DND-41 (cell line): Measurements from ENCODE around the gene BNIP2.

ENCODE experiments used
- ATAC-seq: fragments of 200-7000 bp; cut with Tn5 transposase; 3 replicates; pipeline ENCODE4 v1.9.1; 2021; ENCODE audit warnings: low read depth; ENCODE audit not compliant: insufficient read depth
- DNase-seq: peaks from one replicate; pipeline ENCODE4 v3.0.0-alpha.2; 2020
- H2AFZ ChIP-seq: 2 replicates; pipeline ENCODE4 v1.6.0; 2012; ENCODE audit warnings: low read depth, low read length
- H3K27ac ChIP-seq: 2 replicates; pipeline ENCODE4 v1.5.1; 2012; ENCODE audit warnings: low read length, inconsistent platforms
- H3K27me3 ChIP-seq: fragments of 200-600 bp; sonication (generic); 2 replicates; pipeline ENCODE4 v1.6.0; 2012; ENCODE audit warnings: low read length, mild to moderate bottlenecking, inconsistent platforms; ENCODE audit not compliant: insufficient read depth, poor library complexity
- H3K36me3 ChIP-seq: 2 replicates; pipeline ENCODE4 v1.5.1; 2012; ENCODE audit warnings: low read length, inconsistent platforms; ENCODE audit not compliant: insufficient read depth
- H3K4me1 ChIP-seq: 2 replicates; pipeline ENCODE4 v1.5.1; 2012; ENCODE audit warnings: mild to moderate bottlenecking, low read length; ENCODE audit not compliant: insufficient read depth
- H3K4me2 ChIP-seq: 2 replicates; pipeline ENCODE4 v1.6.0; 2012; ENCODE audit warnings: mild to moderate bottlenecking, moderate library complexity, low read length, inconsistent platforms; ENCODE audit not compliant: insufficient read depth
- H3K4me3 ChIP-seq, 2 experiments: fragments of 200-600 bp in 1 of 2; shearing (Covaris generic) in 1 of 2; 2 replicates each; pipeline ENCODE4 v1.5.1; 2012 to 2016; ENCODE audit warnings: inconsistent platforms in 2 of 2, low read length in 2 of 2, mild to moderate bottlenecking in 2 of 2, low read depth in 1 of 2, moderate library complexity in 1 of 2
- H3K79me2 ChIP-seq: 2 replicates; pipeline ENCODE4 v1.6.0; 2012; ENCODE audit warnings: low read length, inconsistent platforms; ENCODE audit not compliant: insufficient read depth
- H3K9ac ChIP-seq: 2 replicates; pipeline ENCODE4 v1.6.0; 2012; ENCODE audit warnings: low read depth, mild to moderate bottlenecking, inconsistent platforms, low read length, moderate library complexity
- H3K9me3 ChIP-seq: 2 replicates; pipeline ENCODE4 v1.5.1; 2012; ENCODE audit warnings: low read length, moderate library complexity, mild to moderate bottlenecking, inconsistent platforms; ENCODE audit not compliant: insufficient read depth, severe bottlenecking
- H4K20me1 ChIP-seq: 2 replicates; pipeline ENCODE4 v1.6.0; 2012; ENCODE audit warnings: low read length; ENCODE audit not compliant: insufficient read depth
- EZH2 ChIP-seq: IDR thresholded peaks from 3 replicates; pipeline ENCODE4 v1.6.1; 2012; ENCODE audit warnings: borderline replicate concordance, low read depth, mild to moderate bottlenecking, moderate library complexity, low read length, inconsistent platforms; ENCODE audit not compliant: severe bottlenecking
- TF ChIP-seq, protein P1 (sequence below): IDR thresholded peaks from 2 replicates; pipeline ENCODE4 v1.5.1; 2012; ENCODE audit warnings: borderline replicate concordance, low read length, moderate library complexity, mild to moderate bottlenecking; ENCODE audit not compliant: poor library complexity, severe bottlenecking; ENCODE audit errors: extremely low read depth

BNIP2 gene

DNA sequence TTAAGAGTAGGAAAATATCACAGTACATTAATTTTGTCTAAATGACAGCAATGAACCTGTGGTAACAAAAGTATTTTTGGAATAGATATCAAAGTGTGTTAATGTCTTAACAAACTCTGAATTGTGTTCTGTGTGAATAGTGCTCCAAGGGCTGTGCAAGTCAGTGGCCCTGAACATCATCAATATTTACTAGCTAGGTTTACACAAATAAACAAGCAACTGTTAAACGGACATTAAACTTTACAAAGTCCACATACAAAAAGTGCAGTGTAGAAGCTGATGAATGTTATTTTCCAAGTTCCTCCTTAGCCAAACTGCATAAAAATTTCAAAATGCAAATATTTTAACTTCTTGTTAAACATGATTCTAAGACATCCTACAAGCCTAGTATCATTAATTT, 29.8 kb downstream of the BNIP2 start:
- TF ChIP-seq EZH2 = no peak
- TF ChIP-seq, protein P1, sequence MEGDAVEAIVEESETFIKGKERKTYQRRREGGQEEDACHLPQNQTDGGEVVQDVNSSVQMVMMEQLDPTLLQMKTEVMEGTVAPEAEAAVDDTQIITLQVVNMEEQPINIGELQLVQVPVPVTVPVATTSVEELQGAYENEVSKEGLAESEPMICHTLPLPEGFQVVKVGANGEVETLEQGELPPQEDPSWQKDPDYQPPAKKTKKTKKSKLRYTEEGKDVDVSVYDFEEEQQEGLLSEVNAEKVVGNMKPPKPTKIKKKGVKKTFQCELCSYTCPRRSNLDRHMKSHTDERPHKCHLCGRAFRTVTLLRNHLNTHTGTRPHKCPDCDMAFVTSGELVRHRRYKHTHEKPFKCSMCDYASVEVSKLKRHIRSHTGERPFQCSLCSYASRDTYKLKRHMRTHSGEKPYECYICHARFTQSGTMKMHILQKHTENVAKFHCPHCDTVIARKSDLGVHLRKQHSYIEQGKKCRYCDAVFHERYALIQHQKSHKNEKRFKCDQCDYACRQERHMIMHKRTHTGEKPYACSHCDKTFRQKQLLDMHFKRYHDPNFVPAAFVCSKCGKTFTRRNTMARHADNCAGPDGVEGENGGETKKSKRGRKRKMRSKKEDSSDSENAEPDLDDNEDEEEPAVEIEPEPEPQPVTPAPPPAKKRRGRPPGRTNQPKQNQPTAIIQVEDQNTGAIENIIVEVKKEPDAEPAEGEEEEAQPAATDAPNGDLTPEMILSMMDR = no peak
- ATAC-seq (no peak), DNase-seq (no peak)
- peaks cover 30% of the 10 kb centered on the region for H3K79me2 ChIP-seq
- H4K20me1 ChIP-seq = peaks cover 9% of the 10 kb centered on the region; the same call in 1 of the 2 replicates
- no peak overlapping the region for H3K9ac ChIP-seq
- H3K4me3 ChIP-seq = no peak overlapping the region
- peaks cover 38% of the 10 kb centered on the region for H3K36me3 ChIP-seq
- H3K27me3 ChIP-seq = no peaks in the 10 kb centered on the region
- H3K27ac ChIP-seq = no peak overlapping the region
- no peak overlapping the region for H3K4me2 ChIP-seq
- H3K9me3 ChIP-seq = no peaks in the 10 kb centered on the region
- peaks cover 29% of the 10 kb centered on the region for H3K4me1 ChIP-seq
- H2AFZ ChIP-seq = no peak overlapping the region

DNA sequence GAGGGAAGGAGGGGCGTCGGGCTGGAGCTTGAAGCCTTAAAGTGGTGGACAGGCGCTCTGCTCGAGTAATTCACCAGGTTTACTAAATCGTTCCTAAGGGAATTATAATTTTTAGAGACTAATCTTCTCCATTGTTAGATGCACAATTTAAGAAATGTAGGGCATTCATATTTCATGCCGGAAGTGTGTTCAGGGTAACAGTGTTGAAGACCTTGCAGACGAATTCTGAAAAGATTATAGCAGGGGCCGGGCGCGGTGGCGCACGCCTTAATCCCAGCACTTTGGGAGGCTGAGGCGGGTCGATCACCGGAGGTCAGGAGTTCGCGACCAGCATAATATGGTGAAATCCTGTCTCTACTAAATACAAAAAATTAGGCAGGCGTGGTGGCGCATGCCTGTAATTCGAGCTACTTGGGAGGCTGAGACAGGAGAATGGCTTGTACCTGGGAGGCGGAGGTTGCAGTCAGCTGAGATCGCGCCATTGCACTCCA, 31.4 kb downstream of the BNIP2 start:
- DNase-seq (no peak), ATAC-seq (peak; percentile 50)
- TF ChIP-seq, protein P1 = no peak
- no peak for TF ChIP-seq EZH2
- Histone ChIP-seq H3K9ac (peak overlapping the region; percentile 81), H3K27me3 (no peaks in the 10 kb centered on the region), H3K4me2 (peak overlapping the region; percentile 66), H3K4me3 (peak overlapping the region; percentile 74 to 91), H3K27ac (peak overlapping the region; percentile 70), H3K4me1 (peaks cover 29% of the 10 kb centered on the region), H3K9me3 (no peaks in the 10 kb centered on the region), H3K79me2 (peaks cover 47% of the 10 kb centered on the region), H4K20me1 (peaks cover 9% of the 10 kb centered on the region; the same call in 1 of the 2 replicates), H2AFZ (peak overlapping the region; percentile 88), H3K36me3 (peaks cover 38% of the 10 kb centered on the region)

DNA sequence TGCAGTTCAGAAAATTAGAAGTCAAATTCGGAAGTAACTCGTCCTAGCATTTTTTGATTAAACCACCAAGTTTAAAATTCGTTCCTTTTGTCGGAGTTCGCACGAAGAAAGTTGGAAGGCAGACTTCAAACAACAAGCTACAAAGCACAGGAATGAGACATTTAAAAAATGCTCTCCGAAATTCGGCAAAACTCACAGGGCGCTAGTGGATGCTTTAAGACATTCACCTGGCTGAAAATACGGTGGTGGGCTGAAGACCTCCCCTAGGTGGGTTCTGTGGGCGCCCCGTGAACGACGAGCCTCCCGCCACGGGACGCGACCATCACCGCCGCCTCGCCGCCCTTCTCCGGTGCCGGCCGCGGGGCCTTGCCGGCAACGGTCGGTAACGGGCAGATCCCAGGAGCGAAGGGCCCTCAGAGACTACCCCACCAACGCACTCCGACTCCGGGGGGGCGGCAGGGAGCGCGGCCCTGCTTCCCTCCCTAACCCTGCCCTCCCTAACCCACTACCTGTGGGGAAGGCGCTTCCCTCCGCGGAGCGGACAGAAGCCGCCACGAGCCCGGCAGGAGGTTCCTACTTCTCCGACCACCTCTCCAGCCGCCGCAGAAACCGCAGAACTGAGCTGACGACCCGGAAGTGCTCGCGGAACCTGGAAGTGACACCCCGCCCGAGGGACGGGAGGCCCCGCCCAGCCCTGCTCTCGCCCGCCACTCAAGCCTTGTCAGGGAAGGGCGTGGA, 32.1 kb downstream of the BNIP2 start, which contains the start of gene GTF2A2:
GTF2A2 (minus strand) TSS at position 619 of the 738 bp plus-strand sequence. CDS start 5,238 bp downstream, outside the sequence.
- Histone ChIP-seq H3K36me3 (peaks cover 38% of the 10 kb centered on the region), H4K20me1 (peaks cover 9% of the 10 kb centered on the region; the same call in 1 of the 2 replicates), H2AFZ (peak within 1 kb of the TSS; percentile 88), H3K79me2 (peaks cover 51% of the 10 kb centered on the region), H3K27ac (peak within 1 kb of the TSS; percentile 70), H3K4me3 (peak within 1 kb of the TSS; percentile 74 to 91), H3K4me2 (peak within 1 kb of the TSS; percentile 66), H3K9me3 (no peaks in the 10 kb centered on the region), H3K27me3 (no peaks in the 10 kb centered on the region), H3K4me1 (peaks cover 29% of the 10 kb centered on the region), H3K9ac (peak within 1 kb of the TSS; percentile 81)
- ATAC-seq (peak; percentile 99), DNase-seq (peak; percentile 93)
- TF ChIP-seq, protein P1 = no peak
- no peak for TF ChIP-seq EZH2
